Activated T-cell treated with anti-CD3 and anti-CD28 coated beads, Interleukin-2, amount 50 U/mL, for 24 hours (primary cell): ENCODE data around the gene ATP1A2.

ENCODE experiments used
- DNase-seq: peaks from one replicate; pipeline ENCODE4 v3.0.0-alpha.2; 2020
- H3K27ac Mint-ChIP-seq: 2 replicates; pipeline ENCODE4 v1.8.0; 2020; ENCODE audit warnings: mild to moderate bottlenecking, mixed read lengths
- H3K27me3 Mint-ChIP-seq: 2 replicates; pipeline ENCODE4 v1.8.0; 2020; ENCODE audit warnings: mixed read lengths
- H3K36me3 Mint-ChIP-seq: 2 replicates; pipeline ENCODE4 v1.8.0; 2020; ENCODE audit warnings: low read depth, mixed read lengths
- H3K4me1 Mint-ChIP-seq: 2 replicates; pipeline ENCODE4 v1.8.0; 2020; ENCODE audit warnings: low read depth, mixed read lengths
- H3K4me3 Mint-ChIP-seq: 2 replicates; pipeline ENCODE4 v1.8.0; 2020; ENCODE audit warnings: mild to moderate bottlenecking, moderate library complexity, mixed read lengths
- H3K9me3 Mint-ChIP-seq: 2 replicates; pipeline ENCODE4 v1.8.0; 2020; ENCODE audit warnings: mixed read lengths

Gene ATP1A2

GRCh38 chr1:160093069-160093395 is 22.5 kb upstream of the ATP1A2 start:
- Mint-ChIP-seq H3K36me3 (peaks cover 73% of the 10 kb centered on the region), H3K27me3 (no peaks in the 10 kb centered on the region), H3K27ac (peak overlapping the region; percentile 37), H3K9me3 (no peaks in the 10 kb centered on the region), H3K4me3 (no peak overlapping the region), H3K4me1 (peaks cover 42% of the 10 kb centered on the region)
- DNase-seq: no peak

DNA sequence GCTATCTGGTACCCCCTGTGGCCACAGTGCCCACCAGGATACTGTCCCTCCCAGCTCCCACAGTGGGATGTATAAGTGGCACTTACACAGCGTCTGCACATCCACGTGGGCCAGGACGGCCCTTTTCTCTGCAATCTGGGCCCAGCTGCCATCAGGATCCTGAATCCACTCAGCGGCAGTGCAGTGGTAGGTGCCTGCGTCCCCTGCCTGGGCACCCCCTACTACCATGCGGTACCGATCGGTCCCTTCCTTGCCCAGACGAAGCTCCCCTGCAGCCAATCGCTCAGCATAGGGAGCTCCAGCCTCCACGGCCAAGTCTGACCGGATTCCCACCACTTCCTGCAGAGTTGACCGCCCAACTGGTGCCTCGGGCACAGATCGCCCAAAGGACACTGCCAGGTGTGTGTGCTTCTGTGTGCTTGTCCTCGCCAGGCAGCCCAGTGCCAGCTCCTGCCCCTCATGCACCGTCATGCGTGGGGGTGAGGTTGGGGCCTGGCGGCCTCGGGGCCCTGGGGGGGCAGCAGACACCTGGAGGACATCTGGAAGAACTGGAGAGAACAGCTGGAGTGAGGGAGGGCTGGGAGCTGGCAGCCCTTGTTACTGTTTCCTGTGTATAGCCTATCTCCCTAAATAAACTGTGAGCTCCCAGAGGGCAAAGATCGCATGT is 21.8 kb upstream of the ATP1A2 start:
- no peak overlapping the region for H3K4me3 Mint-ChIP-seq
- peaks cover 66% of the 10 kb centered on the region for H3K36me3 Mint-ChIP-seq
- H3K27ac Mint-ChIP-seq: no peak overlapping the region
- H3K27me3 Mint-ChIP-seq: no peaks in the 10 kb centered on the region
- no peaks in the 10 kb centered on the region for H3K9me3 Mint-ChIP-seq
- peaks cover 42% of the 10 kb centered on the region for H3K4me1 Mint-ChIP-seq
- DNase-seq: no peak

GRCh38 chr1:160094291-160094625 is 21.3 kb upstream of the ATP1A2 start:
- Mint-ChIP-seq H3K36me3 (peaks cover 61% of the 10 kb centered on the region), H3K4me3 (no peak overlapping the region), H3K27ac (peak overlapping the region; percentile 55), H3K4me1 (peaks cover 45% of the 10 kb centered on the region), H3K9me3 (no peaks in the 10 kb centered on the region), H3K27me3 (no peaks in the 10 kb centered on the region)
- DNase-seq: no peak

GRCh38 chr1:160094806-160095205 is 20.8 kb upstream of the ATP1A2 start:
- no peaks in the 10 kb centered on the region for H3K9me3 Mint-ChIP-seq
- H3K27me3 Mint-ChIP-seq: no peaks in the 10 kb centered on the region
- no peak for DNase-seq
- H3K4me3 Mint-ChIP-seq: no peak overlapping the region
- peaks cover 50% of the 10 kb centered on the region for H3K4me1 Mint-ChIP-seq
- peak overlapping the region; percentile 22 for H3K27ac Mint-ChIP-seq
- H3K36me3 Mint-ChIP-seq: peaks cover 59% of the 10 kb centered on the region

GRCh38 chr1:160095382-160096105 is 20.0 kb upstream of the ATP1A2 start:
- Mint-ChIP-seq H3K36me3 (peaks cover 56% of the 10 kb centered on the region), H3K27me3 (no peaks in the 10 kb centered on the region), H3K4me3 (peak overlapping the region; percentile 19), H3K4me1 (peaks cover 52% of the 10 kb centered on the region), H3K9me3 (no peaks in the 10 kb centered on the region), H3K27ac (peak overlapping the region; percentile 92)
- no peak for DNase-seq

DNA sequence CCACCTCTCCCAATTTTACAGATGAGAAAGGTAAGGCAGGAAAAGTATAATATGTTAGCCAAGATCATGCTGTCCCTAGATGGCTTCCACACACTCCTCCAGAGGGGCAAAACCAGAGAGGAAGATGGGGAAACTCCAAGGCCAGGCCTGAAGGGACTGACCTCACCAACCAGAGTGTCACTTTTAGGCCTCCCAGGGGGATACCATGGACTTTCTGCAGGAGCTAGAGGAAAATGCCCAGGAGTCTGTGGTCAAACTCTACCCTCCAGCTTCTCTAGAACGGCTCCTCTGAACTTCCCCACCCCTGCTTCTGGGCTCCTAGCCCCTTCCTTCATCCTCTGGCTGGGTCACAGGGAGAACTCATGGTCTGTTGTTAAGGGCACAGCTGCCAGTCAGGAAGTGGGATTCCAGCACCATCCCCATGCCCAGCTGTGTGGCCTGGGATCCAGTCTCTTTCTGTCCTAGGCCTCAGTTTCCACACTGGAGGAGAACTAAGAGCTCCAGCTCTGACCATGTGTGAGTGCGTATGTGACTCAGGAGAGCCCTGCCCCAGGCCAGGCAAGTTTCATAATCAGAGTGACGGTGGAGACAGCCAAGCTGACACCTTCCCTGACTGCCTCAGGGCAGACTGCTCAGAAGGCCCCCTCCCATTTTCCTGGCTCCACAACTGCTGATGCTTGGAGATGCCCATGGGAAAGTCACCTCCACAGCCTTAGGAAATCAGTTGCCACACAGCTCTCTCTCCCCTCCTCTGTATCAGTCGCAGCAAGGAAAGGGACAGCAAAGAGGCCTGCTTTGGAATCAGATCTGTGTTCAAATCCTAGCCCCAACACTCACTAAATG is 19.1 kb upstream of the ATP1A2 start:
- H3K4me1 Mint-ChIP-seq: peaks cover 61% of the 10 kb centered on the region
- DNase-seq: no peak
- peaks cover 48% of the 10 kb centered on the region for H3K36me3 Mint-ChIP-seq
- H3K4me3 Mint-ChIP-seq: peak overlapping the region; percentile 90
- peak overlapping the region; percentile 92 for H3K27ac Mint-ChIP-seq
- H3K9me3 Mint-ChIP-seq: no peaks in the 10 kb centered on the region
- H3K27me3 Mint-ChIP-seq: no peaks in the 10 kb centered on the region

DNA sequence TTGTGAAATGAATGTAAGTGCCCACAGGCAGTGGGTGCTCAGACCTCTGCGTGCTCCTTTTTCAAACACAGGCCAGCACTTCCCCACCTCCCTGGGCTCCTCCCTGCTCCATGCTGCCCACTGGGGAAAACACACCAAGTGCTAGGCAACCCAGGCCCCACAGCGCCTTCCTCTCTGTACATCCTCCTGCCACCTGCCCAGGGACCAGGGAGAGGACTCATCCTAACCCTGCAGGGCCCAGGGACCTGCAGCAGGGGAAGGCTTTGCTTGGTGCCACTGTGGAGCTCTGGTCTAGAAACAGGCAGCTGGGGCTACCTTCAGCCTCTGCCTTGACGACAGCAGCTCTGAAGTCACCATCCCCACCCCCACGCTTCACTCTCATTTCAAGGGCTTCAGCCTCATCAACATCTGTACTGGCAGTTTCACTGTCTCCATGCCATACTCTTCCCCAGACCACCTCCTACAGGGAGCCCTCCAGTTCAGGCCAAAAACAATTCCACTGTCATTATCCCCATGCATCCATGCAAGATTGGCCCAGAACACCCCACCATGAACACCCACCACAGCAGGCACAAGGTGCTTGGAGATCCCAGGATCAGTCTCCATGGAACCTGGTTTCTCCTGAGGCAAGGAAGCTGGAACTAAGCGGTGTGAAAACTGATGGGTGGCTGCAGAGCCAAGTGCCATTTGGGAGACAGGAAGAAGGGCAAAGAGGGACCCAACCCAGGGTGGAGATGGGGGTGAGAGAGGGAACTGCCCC is 18.2 kb upstream of the ATP1A2 start:
- Mint-ChIP-seq H3K27ac (peak overlapping the region; percentile 92), H3K27me3 (no peaks in the 10 kb centered on the region), H3K9me3 (no peaks in the 10 kb centered on the region), H3K36me3 (peaks cover 42% of the 10 kb centered on the region), H3K4me1 (peaks cover 69% of the 10 kb centered on the region), H3K4me3 (peak overlapping the region; percentile 90)
- peak; percentile 45 for DNase-seq

GRCh38 chr1:160097911-160098851 is 17.4 kb upstream of the ATP1A2 start, which contains the start of gene IGSF8:
IGSF8 (minus strand) TSS chr1:160098619; CDS start chr1:160098472, 147 bp downstream.
- peak within 1 kb of the TSS; percentile 92 for H3K27ac Mint-ChIP-seq
- H3K4me1 Mint-ChIP-seq: peaks cover 73% of the 10 kb centered on the region
- no peaks in the 10 kb centered on the region for H3K27me3 Mint-ChIP-seq
- peak within 1 kb of the TSS; percentile 90 for H3K4me3 Mint-ChIP-seq
- peak; percentile 96 for DNase-seq
- H3K36me3 Mint-ChIP-seq: peaks cover 34% of the 10 kb centered on the region
- H3K9me3 Mint-ChIP-seq: no peaks in the 10 kb centered on the region

GRCh38 chr1:160098852-160099561 is 16.6 kb upstream of the ATP1A2 start:
- no peaks in the 10 kb centered on the region for H3K9me3 Mint-ChIP-seq
- H3K27me3 Mint-ChIP-seq: no peaks in the 10 kb centered on the region
- H3K36me3 Mint-ChIP-seq: peaks cover 26% of the 10 kb centered on the region
- peak; percentile 99 for DNase-seq
- H3K4me3 Mint-ChIP-seq: peak overlapping the region; percentile 71
- peak overlapping the region; percentile 90 for H3K27ac Mint-ChIP-seq
- H3K4me1 Mint-ChIP-seq: peaks cover 68% of the 10 kb centered on the region

DNA sequence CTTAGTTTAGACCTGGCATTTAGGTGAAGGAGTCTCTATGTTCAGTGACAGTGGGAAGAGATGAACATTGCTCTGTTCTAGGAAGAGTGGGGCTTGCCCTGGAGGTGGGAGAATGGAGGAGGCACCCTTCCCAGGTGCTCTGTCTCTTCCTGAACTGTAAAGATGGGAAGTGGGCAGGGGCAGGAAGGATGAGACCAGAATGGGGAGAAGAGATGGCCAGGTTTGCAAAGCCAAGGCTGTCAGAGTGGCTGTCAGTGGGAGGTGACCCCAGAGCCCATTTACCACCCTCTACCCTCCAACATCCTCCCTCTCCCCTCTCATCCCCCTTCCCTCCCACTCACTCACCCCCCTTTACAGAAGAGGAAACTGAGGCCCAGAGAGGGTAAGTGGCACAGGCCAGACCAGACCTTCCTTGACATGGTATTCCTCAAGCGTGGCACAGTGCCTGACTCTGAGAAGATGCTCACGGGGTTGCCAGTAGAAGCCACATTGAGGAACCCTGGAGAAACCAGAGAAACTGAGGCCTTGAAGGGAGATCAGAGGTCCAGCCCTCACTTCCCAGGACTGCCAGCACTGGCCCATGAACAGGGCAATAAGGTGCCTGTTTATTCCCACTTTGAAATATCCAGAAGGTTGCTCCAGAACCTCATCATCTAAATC is 15.7 kb upstream of the ATP1A2 start:
- H3K4me1 Mint-ChIP-seq: peaks cover 64% of the 10 kb centered on the region
- no peaks in the 10 kb centered on the region for H3K9me3 Mint-ChIP-seq
- no peak for DNase-seq
- peak overlapping the region; percentile 90 for H3K27ac Mint-ChIP-seq
- H3K4me3 Mint-ChIP-seq: no peak overlapping the region
- H3K36me3 Mint-ChIP-seq: peaks cover 17% of the 10 kb centered on the region
- H3K27me3 Mint-ChIP-seq: no peaks in the 10 kb centered on the region

- no peaks in the 10 kb centered on the region for H3K27me3 Mint-ChIP-seq
- H3K36me3 Mint-ChIP-seq: peaks cover 7% of the 10 kb centered on the region
- peak overlapping the region; percentile 86 for H3K27ac Mint-ChIP-seq
- peak; percentile 82 for DNase-seq
- peaks cover 53% of the 10 kb centered on the region for H3K4me1 Mint-ChIP-seq
- peak overlapping the region; percentile 9 for H3K4me3 Mint-ChIP-seq
- no peaks in the 10 kb centered on the region for H3K9me3 Mint-ChIP-seq
These were observed 14.4 kb upstream of the ATP1A2 start for GRCh38 chr1:160101037-160101716.
